Astrocyte (in vitro differentiated cells and primary cell): ENCODE data around the gene DPPA5.

Experiments
- EZH2 ChIP-seq: IDR thresholded peaks from 2 replicates; pipeline ENCODE4 v1.6.1; 2012; ENCODE audit warnings: mild to moderate bottlenecking, low read length, inconsistent platforms; ENCODE audit not compliant: insufficient read depth
- TF ChIP-seq, protein P1 (sequence below): IDR thresholded peaks from 2 replicates; pipeline ENCODE4 v1.5.1; 2011; ENCODE audit warnings: low read depth, mild to moderate bottlenecking, inconsistent platforms, low read length, moderate library complexity; ENCODE audit not compliant: insufficient read depth

DNA sequence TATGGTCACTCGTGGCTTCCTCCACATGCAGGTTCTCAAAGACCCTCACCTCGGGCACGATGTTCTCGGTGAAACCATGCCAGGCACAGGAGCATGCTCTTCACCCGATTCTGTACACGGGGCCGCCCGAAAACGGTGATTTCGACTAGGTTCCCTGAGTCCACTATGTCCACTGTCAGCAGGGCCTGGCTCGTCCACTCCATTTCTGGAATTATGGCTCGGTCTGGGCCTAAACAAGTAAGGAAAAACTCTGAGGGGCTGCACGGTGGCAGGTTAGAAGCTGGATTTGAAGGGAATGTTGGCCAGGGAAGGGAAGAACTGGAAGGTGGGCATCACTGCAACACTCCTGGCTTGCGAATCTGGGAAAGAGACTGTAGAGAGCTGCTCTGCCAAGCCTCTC, 15.1 kb upstream of the DPPA5 start:
- TF ChIP-seq, protein P1, sequence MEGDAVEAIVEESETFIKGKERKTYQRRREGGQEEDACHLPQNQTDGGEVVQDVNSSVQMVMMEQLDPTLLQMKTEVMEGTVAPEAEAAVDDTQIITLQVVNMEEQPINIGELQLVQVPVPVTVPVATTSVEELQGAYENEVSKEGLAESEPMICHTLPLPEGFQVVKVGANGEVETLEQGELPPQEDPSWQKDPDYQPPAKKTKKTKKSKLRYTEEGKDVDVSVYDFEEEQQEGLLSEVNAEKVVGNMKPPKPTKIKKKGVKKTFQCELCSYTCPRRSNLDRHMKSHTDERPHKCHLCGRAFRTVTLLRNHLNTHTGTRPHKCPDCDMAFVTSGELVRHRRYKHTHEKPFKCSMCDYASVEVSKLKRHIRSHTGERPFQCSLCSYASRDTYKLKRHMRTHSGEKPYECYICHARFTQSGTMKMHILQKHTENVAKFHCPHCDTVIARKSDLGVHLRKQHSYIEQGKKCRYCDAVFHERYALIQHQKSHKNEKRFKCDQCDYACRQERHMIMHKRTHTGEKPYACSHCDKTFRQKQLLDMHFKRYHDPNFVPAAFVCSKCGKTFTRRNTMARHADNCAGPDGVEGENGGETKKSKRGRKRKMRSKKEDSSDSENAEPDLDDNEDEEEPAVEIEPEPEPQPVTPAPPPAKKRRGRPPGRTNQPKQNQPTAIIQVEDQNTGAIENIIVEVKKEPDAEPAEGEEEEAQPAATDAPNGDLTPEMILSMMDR = no peak
- TF ChIP-seq EZH2 = no peak
